Sigmoid colon (tissue), 4 donors: Measurements from ENCODE around the gene MCTP1.

Experiments
- POLR2AphosphoS5 ChIP-seq, 4 donors: sonication (generic); formaldehyde crosslinking; IDR thresholded peaks; one replicate each; pipeline ENCODE4 v1.6.1; 2017; ENCODE audit warnings: antibody characterized with exemption in 4 of 4
- TF ChIP-seq, protein P1 (sequence below), 4 experiments: fragments of 450-650 bp in 3 of 4; fragments of 200-600 bp in 1 of 4; IDR thresholded peaks; one replicate each; pipeline ENCODE4 v1.5.1; 2016 to 2019; ENCODE audit warnings: antibody characterized with exemption in 4 of 4, mild to moderate bottlenecking in 3 of 4, moderate library complexity in 2 of 4

DNA sequence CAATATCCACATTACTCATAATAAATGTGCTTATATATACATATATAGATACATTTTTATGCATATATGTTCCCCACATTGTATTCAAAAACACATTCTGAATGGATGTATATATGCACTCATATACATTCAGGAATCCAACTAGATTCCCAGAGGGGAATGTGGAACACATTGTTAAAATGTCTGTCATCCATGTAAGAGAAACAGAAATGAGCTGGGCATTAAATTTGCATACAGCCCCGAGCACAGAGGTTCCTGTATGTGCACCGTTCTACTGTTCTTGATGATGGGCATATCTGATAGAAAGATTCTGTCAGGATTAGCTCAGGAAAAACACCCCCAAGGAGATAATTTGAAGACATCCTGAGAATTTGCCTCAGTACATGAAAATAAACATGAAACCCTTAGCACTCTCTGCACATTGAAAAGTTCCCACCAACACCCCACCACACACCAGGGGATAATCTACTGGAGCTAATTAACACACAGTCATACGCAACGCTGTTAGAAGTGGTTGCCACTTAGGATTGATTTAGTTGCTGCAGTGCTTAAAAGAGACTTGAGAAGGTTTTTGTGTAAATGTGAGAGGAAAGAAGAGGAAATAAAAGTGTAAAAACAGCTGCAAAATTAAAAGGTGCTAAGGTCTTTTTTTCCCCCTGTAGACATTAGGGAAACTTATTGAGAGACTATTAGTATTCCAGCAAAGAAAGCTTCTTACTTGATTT is 443.1 kb downstream of the MCTP1 start:
- TF ChIP-seq, protein P1, sequence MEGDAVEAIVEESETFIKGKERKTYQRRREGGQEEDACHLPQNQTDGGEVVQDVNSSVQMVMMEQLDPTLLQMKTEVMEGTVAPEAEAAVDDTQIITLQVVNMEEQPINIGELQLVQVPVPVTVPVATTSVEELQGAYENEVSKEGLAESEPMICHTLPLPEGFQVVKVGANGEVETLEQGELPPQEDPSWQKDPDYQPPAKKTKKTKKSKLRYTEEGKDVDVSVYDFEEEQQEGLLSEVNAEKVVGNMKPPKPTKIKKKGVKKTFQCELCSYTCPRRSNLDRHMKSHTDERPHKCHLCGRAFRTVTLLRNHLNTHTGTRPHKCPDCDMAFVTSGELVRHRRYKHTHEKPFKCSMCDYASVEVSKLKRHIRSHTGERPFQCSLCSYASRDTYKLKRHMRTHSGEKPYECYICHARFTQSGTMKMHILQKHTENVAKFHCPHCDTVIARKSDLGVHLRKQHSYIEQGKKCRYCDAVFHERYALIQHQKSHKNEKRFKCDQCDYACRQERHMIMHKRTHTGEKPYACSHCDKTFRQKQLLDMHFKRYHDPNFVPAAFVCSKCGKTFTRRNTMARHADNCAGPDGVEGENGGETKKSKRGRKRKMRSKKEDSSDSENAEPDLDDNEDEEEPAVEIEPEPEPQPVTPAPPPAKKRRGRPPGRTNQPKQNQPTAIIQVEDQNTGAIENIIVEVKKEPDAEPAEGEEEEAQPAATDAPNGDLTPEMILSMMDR (IDR thresholded peaks at IDR 0.05) = no peak
- no peak for TF ChIP-seq POLR2AphosphoS5 (IDR thresholded peaks at IDR 0.05)
